ENCODE results near the gene CD69.

Gene CD69

GRCh38 chr12:9760699-9761418, at the start of gene CD69:
TSS of gene CD69 (minus strand) at chr12:9760901. CDS start at chr12:9760820, 81 bp downstream.
- DNase-seq (ENCODE audit: low spot score), result peak; percentile 85

GRCh38 chr12:9809866-9810265, 49.2 kb upstream of the CD69 start:
- no peak for DNase-seq (ENCODE audit: low spot score)

- DNase-seq (ENCODE audit: low spot score), result no peak
Measured at GRCh38 chr12:9809338-9809737, 48.6 kb upstream of the CD69 start.

GRCh38 chr12:9808504-9808903, 47.8 kb upstream of the CD69 start:
- no peak for DNase-seq (ENCODE audit: low spot score)

GRCh38 chr12:9806714-9807113, 46.0 kb upstream of the CD69 start:
- no peak for DNase-seq (ENCODE audit: low spot score)

- DNase-seq (ENCODE audit: low spot score), result no peak
Measured at GRCh38 chr12:9805883-9806282, 45.2 kb upstream of the CD69 start.

GRCh38 chr12:9799961-9800360, 39.3 kb upstream of the CD69 start:
- no peak for DNase-seq (ENCODE audit: low spot score)

GRCh38 chr12:9797722-9798619, 37.3 kb upstream of the CD69 start:
- peak; percentile 81 for DNase-seq (ENCODE audit: low spot score)

GRCh38 chr12:9796971-9797370, 36.3 kb upstream of the CD69 start:
- no peak for DNase-seq (ENCODE audit: low spot score)

- DNase-seq (ENCODE audit: low spot score), result peak; percentile 19
Measured at GRCh38 chr12:9796346-9796745, 35.6 kb upstream of the CD69 start.

- DNase-seq (ENCODE audit: low spot score), result no peak
Measured at GRCh38 chr12:9795945-9796344, 35.2 kb upstream of the CD69 start.

GRCh38 chr12:9794484-9795093, 33.9 kb upstream of the CD69 start:
- no peak for DNase-seq (ENCODE audit: low spot score)

GRCh38 chr12:9793779-9794395, 33.2 kb upstream of the CD69 start:
- peak; percentile 12 for DNase-seq (ENCODE audit: low spot score)

- no peak for DNase-seq (ENCODE audit: low spot score)
Measured at GRCh38 chr12:9792961-9793617, 32.4 kb upstream of the CD69 start.

GRCh38 chr12:9792185-9792900, 31.6 kb upstream of the CD69 start:
- no peak for DNase-seq (ENCODE audit: low spot score)

- DNase-seq (ENCODE audit: low spot score), result no peak
Measured at GRCh38 chr12:9786726-9787717, 26.3 kb upstream of the CD69 start.

- DNase-seq (ENCODE audit: low spot score), result no peak
Measured at GRCh38 chr12:9784816-9785215, 24.1 kb upstream of the CD69 start.

- no peak for DNase-seq (ENCODE audit: low spot score)
Measured at GRCh38 chr12:9784326-9784725, 23.6 kb upstream of the CD69 start.

GRCh38 chr12:9782547-9783382, 22.1 kb upstream of the CD69 start:
- DNase-seq (ENCODE audit: low spot score), result no peak

All from CD4-positive, alpha-beta T cell treated with Interleukin-6 at 100 ng/mL for 8 hours (primary cell).